Suppressor macrophage treated with lipopolysaccharide for 4 hours (primary cell): ENCODE results near the gene ZNF746.
A peak's percentile ranks its signal among the peaks of the same experiment; 100 is the strongest.
"Not testable (repeated sequence)": the region's sequence is repeated elsewhere in the genome, so short reads cannot be mapped to it uniquely, and the experiment has no call there.

Experiments
- DNase-seq: peaks from one replicate; pipeline ENCODE4 v3.0.0-alpha.2; 2020

The ZNF746 gene

DNA sequence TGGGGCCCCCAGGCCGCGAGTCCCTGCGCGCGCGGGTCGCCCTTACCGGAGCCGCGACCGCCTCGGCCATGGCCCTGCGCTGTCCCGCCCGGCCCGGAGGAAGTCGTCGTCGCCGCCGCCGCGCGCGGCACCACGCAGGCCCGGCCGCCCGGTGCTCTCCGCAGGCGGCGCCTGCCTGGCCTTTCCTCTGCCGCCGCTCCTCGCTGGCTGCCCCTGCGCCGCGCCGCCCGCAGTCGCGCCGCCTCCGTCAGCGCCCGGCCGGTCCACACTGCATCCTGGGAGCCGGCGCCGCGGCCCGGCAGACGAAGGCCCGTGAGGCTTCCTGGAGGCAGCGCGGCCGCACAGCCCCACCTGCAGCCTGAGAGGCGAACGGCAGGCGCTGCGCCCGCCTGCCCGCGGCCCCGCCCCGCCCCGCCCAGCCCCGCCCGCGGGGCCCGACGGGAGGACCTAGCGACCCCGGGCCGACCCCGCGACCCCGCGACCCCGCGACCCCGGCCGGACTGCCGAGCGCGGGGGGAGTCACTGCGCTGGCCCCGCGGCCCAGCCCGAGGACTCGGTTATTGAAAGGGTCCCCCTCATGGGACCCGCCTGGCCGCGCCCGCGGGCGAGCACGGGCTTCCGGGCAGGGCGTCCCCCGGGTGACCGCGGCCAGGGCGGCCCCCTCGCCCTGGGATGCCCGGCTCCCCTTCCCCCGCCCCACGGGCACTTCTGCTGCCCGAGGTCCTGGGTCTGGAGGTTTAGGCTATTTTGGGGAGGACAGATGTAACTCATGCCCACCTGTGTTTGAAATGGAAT, at the start of gene ZNF746:
Gene ZNF746 (minus strand): TSS at position 343 of the 795 bp plus-strand sequence. CDS start 273 bp downstream, at position 70.
- peak; percentile 94 for DNase-seq

DNA sequence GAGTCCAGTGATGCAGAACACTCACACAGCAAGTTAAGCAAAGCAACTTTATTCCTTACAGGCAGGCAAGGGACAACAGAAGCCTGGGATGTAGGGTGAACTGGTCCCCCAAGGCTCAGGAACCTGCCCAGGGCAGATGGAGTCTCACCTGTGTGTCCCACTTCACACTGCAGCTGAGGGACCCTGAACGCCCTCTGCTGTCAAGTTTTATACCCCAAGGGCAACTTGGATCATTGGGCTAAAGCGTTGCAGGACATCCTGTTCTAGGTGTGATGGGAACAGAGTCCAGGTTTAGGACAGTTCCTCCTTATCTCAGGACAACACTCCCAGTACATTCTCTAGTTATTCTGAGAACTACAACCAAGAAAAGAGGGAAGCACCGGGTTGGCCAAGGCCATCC, 49.5 kb upstream of the ZNF746 start:
- DNase-seq: no peak

DNA sequence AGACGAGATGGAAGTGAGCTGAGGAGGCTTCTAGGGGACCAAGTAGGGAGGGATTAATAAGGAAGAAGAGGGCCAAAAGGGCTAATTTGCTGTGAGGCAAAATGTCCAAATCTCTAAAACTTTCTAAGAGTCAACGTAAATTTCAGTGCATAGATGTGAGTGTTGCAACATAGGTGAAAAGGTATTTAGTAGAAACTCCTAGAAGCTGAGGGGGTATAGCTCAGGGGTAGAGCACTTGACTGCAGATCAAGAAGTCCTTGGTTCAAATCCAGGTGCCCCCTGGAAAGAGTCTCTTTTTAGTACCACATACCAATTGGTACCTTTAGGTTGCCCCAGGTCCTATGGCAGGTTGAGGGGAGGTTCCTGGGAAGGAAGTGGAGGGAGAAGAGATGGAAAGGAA, 48.7 kb upstream of the ZNF746 start:
- DNase-seq: no peak

DNA sequence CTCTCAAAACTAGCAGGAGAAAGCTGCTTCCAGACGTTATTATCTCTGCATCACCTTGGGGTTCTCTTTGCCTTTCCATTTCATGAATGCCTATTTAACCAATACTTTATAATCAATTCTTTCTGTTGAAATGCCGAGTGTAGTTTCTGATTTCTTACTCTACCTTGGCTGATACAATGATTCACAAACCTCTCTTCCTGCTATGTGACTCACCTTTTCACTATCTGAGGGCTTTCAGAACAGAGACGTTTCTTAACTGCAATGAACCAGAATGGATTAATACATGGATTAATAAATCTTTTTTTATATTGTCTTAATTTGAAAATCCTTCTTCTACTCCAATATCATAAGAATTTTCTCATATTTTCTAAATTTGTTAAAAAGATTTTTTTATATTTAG, 46.4 kb upstream of the ZNF746 start:
- no peak for DNase-seq

DNA sequence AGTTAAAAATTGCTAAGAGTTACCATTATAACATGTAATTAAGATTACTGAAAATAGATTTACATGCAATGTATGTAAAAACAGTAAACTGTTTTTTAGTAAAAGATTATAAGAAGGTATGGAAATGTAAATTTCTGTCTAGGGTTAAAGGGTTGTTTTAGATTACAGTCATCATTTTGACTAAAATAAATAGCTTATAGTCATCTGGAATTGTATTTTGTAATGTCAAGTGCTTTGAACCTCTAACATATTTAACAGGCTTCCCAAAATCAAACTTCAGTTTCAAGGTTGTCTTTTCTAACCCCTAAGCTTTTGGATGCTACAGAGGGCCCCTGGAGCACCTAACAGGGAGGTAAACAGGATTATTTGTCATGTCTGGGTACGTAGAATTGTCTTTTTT, 35.0 kb upstream of the ZNF746 start:
- no peak for DNase-seq

DNA sequence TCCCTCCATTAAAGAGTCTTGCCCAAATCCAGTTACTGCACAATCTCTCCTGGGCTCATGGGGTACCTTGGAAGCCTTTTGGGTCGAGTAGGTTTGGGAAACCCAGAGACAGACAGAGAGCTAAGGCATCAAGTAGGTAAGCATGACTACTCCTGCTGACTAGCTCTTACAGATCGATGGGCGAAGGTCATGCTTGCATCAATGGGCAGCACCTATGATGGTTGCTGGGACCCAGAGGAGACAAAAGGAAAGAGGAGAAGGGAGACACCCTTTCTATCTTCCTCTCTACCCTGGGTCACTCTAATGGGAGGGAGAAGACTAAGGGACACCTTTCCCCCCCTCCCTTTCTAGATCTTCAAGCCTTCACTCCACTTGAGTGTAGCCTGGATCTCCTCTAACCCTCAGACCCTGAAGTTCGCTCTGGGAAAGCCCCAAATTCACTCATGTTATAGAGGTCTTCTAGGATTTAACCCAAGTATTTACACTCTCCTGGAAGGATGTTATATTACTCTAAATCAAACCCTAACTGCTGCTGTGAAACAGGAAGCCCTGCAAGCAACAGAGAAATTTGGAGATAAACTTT, 31.6 kb upstream of the ZNF746 start:
- DNase-seq: peak; percentile 4

DNA sequence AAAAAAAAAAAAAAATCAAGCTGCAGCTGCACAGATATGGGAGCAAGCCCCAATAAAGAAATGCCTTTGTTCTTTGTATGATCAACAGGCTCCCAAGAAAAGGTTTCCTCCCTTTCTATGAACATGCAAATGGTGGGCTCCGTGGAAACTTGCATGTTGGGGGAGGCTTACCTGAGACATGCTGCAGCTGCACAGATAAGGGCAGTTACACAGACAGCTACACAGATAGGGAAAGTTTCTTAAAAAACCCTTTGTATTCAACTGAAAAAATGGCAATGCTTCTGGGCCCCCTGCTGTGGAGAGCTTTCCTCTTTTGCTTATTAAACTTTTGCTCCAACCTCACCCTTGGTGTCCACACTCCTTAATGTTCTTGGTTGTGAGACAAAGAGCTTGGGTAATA, 29.8 kb upstream of the ZNF746 start:
- DNase-seq: no peak

DNA sequence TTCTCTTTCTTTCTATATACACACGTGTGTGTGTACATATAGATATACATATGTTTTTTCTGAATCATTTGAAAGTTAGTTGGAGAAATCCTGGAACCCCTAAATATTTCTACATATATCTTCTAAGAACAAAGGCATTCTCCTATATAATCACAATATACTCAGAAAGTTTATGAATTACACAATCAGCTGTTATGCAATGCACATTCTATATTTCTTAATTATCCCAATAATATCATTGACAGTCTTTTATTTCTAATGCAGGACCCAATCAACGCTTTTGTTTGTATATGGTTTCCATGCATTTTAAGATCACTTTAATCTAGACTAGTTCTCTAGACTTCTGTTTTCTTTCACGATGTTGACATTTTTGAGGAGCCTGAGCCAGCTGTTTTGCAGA, 27.7 kb upstream of the ZNF746 start:
- DNase-seq: peak; percentile 3

DNA sequence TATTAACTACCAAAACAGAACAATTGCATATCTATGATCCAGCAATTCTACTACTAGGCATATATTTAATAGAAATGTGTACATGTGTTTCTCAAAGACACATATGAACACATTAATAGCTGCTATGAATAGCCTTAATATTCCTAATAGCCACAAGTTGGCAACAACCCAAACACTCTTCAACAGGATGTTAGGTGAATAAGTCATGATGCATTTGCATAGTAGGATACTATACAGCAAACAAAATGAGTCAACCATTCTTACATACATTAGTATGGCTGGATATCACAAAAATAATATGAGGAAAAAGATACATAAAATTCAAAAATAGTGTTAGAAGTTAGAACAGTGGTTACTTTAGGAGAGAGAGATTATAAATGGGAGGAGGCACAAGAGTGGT, 26.8 kb upstream of the ZNF746 start:
- no peak for DNase-seq

DNA sequence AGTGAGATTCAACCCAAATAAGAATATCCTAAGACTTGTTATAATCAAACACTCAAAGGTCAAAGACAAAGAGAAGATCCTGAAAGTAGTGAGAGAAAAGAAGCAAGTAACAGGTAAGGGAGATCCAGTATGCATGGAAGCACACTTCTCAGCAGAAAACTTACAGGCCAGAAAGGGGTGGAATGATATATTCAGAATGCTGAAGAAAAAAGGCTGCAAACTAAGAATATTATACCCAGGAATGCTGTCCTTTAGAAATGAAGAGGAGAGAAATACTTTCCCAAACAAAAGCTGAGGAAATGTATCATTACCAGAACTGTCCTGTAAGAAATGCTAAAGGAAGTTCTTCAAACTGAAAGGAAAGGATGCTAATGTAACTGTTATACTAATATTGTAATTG, 12.6 kb upstream of the ZNF746 start:
- no peak for DNase-seq

DNA sequence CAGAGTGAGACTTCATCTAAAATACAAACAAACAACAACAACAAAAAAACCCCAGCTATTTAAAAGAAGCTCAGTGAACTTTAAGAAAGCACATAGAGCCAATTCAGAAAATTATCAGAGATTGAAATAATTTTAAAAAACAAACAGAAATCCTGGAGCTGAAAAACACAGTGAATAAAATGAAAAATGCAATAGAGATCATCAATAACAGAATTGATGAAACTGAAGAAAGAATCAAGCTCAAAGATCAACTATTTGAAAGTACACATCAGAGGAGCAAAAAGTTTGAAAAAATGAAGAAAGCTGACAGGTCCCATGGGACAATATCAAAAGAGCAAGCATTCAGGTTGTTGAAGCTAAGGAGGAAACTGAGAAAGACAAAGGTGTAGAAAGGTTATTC, 12.2 kb upstream of the ZNF746 start:
- DNase-seq: no peak

DNA sequence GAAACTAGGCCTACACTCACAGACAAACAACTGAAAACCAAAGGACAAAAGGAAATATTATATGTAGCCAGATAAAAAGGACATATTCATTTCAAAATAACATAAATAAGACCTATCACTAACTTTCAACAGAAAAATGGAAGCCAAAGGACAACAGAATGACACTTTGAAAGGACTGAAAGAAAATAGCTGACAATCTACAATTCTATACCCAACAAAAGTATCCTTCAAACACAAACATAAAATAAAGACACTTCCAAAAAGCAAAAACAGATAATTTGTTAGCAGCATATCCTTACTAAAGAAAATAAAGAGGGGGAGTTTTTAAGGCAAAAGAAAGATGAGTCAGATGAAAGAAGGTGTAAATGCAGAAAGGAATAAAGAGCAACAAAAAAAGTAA, 7.9 kb upstream of the ZNF746 start:
- DNase-seq: no peak

DNA sequence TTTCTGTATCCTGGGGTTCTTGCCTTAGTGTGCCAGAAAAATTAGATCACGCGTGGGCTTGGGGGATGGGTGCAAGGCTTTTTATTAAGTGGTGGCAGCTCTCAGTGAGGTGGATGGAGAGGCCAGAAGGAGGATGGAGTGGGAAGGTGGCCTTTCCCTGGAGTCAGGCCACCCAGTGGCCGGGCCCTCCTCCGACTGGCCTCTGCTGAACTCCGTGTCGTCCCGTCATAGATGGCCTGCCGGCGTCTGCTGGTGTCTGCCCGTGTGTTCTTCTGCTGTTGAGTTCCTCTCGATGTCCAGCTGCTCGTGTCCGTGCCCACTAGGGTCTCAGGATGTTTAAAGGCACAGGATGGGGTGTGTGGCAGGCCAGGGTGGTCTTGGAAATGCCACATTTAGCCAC, 4.0 kb upstream of the ZNF746 start:
- DNase-seq: no peak

DNA sequence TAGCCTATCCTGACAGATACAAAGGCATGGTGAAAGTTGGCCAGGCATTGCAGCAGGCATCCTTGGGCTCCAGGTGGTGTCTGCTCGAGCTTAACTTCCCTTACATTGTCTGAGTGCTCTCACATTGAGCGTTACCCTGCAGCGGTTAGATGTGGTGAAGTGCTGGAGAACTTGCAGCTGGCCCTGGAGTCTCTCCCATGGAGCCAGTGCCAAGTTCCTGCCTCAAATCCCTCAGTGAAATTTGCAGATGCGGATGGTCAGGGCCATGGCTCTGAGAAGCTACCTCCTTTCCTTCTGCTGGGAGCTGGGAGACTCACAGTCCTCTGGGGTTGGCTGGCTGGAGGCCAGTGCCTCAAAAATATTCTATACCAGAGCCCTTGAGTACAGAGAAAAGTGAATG, 3.3 kb upstream of the ZNF746 start:
- no peak for DNase-seq

DNA sequence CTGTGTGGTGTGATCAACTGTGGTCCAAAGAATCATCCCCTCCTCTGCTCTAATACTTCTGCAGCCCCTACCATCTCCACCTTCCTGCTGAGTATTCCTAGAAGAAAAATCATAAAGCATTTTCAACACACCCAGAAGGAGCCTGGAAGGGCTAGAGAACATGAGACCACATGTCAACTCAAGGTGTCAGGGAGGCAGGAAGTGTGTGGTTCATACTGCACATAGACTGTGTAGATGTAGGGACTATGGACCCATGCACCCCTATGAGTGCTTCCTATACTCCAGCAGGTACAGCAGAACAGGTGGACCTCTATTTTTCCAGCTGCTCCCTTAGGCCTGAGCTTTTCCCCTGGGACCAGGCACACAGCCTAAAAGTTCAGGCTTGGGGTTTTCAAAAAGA, 2.6 kb upstream of the ZNF746 start:
- no peak for DNase-seq

DNA sequence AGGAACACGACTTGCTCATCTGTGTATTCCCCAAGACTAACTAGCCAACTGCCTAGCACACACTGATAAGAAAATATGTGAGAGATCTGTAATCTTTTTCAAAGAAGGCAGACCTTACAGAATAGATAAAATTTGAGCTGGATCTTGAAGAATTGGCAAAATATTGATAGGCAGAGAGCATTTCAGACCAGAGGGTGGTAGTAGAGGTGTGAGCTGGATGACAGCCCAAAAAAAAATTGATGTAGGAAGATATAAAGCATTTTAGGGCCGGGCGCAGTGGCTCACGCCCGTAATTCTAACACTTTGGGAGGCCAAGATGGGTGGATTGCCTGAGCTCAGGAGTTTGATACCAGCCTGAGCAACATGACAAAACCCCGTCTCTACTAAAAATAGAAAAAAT, 1.2 kb upstream of the ZNF746 start:
- no peak for DNase-seq

DNA sequence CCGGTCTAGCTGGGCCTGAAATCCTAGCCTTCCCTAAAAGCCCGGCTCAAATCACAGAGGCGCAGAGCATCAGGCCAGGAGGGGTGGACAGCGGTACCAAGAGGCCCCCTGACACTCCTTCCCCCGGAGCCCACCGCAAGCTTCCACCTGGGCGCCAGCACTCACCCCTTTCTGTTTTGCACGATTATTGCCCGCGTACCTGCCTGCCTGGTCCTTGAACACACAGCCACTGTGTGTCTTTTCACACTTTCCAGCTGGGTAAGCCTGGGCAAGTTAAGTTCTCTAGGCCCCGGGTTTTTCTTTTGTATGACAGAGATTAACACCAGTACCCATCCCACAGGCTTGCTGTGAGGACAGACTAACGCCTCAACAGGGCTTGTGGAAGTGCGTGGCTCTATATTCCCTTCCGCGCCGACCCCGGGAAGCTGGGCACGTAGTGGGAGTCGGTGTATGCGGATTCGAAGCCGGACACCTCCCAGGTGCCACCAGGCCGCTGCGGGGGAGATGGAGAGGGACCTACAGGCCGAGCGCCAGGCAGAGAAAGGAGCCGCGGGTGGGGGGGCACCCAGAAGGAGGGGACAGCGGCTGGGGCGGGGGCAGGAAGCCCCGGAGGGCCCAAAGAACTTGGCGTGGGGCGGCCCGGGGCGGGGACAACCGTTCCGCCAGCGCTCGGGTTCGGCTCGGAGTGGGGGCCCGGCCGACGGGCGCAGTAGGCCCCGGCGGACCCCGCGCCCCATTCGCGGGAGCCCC, 792 bp downstream of the ZNF746 start:
- peak; percentile 32 for DNase-seq

DNA sequence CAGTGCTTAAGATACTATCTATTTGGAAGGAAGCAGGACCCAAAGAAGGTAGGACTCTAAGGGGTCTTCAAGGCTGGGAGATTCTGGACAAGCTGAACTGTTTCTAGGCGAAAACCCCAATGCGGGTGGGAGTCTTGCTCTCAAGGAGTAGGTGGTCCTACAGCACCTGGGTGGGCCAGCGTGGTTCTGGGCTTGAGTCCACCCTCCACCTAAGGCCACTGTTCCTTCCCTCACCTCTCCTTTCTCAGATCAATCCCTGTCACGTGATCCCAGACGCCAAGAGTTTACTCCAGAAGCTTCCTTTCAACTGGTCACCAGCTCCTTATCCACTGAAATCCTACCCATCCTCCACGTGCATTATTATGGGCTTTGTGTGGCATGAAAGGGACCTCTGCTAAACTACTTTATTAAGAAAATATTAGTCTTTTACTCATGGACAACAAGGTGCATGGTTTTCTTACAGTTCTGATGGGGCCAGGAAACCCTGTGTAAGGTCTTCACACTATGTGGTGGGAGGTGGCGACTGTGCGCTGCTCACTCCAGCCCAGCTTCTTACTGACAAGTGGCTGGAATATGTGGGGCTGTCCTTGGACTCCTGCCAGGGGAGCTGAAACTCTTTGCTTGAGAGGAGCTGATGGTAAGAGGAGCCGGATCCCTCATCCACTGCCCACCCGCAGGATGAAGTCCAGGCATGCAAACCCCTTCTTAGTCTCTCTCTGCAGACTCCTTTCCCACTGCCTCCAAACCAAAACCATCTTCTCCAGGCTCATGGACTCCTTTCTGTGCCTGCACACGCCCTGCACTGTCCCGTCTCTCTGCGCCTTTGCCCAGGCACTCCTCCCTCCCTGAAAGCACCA, 1.6 kb downstream of the ZNF746 start:
- DNase-seq: peak; percentile 37

DNA sequence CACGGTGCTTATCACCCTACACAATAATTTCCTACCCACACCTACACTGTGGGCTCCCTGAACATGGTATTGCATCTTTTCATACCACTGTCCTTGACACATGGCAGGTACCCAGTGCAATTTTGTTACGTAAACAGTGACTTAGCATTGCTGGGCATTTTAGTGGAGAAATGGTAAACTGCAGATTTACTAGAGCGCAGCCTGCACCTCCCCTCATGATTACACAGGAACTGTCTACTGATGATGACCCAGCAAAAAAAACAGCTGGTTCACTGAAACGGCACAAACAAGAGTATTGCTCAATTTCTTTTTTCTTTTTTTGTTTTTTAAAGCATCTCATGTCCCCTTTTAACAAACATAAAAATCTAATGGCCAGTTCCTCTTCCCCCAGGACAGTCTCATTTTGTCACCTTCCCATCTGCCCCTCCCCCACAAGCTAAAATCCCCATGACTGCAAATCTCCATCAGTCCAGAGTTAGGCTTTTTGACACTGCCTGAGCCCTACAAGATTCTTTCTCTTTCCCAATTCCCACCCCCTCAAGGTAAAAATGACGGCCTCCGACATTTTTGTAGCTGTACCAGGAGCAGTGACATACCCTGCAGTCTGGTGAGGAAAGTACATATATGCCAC, 2.8 kb downstream of the ZNF746 start:
- DNase-seq: peak; percentile 67

DNA sequence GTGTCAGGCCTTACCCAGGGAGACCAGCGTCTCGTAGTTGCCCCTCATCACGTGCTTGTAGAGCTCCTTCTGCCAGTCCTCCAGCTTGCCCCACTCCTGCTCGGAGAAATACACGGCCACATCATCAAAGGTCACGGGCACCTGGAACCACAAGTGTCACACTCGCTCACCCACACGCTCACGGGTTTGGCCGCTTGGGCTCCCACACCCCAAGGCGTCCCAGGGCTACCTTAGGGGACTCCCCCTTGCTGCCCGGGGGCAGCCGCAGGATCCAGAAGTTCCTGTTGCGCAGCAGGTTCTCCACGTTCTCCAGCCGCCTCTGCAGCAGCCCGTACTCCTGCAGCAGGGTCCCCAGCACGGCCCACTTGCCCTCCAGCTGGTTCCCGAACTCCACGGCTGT, 3.6 kb downstream of the ZNF746 start:
- DNase-seq: not testable (repeated sequence)

DNA sequence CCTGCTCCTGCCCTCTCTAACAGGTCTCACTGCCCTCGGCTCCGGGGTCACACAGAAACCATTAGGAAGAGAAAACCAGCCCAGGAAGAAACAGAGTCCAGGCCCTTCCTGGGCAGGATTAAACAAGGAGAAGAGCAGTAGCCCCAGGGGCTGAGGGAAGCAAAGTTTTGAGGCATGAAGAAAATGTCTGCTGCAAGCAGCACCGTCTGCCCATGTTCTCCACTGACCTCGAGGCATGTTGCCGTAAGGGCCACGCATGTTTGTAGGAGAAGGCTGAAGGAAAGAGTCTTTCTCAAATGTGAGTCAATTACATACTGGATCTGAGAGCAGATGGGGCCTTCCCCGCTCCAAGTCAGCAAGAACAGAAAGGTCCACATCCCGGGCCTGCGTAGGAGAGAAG, 4.2 kb downstream of the ZNF746 start:
- no peak for DNase-seq

DNA sequence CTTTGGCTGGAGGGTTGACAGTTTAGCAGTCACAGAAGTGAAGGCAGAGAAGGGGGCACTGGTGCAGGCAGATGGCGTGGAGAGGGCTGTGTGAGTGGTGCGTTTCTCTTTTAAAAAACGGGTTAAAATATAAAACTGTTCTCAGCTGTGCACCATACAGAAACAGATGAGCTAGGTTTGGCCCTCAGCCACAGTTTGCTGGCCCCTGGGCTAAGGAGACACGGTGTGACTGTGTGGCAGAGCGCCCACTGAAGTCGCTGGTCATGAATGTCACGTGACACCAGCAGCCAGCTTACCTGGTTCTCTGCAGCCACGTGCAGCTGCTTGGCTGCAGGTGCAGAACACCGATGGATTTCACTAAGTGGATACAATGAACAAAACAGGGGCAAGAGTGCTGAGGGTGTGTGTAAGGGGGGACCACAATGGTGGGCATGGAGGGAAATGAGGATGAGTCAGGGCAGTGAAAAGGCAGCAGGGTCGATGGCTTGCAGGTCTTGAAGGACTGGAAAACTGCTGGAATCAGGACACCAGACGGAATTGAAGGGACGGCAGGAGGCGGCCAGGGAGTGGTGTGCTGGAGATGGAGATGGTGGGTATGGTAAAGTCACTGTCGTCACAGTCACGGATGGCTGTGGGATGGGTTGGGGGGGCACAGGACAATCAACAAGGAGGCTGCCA, 7.4 kb downstream of the ZNF746 start:
- DNase-seq: no peak
